PC-9 (cell line): ENCODE data around the gene RNF121. TPM values are rescaled to one million over a fixed set of nuclear protein-coding genes. Genes with fewer than 3 reads are reported as not detected.
A peak's percentile ranks its signal among the peaks of the same experiment; 100 is the strongest.

Source experiments
- BruUV-seq: library from RNA; stranded (reverse); fragments of 400-500 nt; replicated peaks from 2 replicates; lab custom pipeline; 2021; lab: Mats Ljungman, UMichigan
- CTCF ChIA-PET: fragments of 300-600 bp; sonication (Branson Sonifier 250); formaldehyde crosslinking; loops from one replicate; lab custom pipeline; 2022; ENCODE audit warnings: antibody characterized with exemption; lab: Charles Lee
- POLR2A ChIA-PET: fragments of 300-600 bp; sonication (Branson Sonifier 250); formaldehyde crosslinking; loops from one replicate; lab custom pipeline; 2022; ENCODE audit warnings: antibody characterized with exemption; ENCODE audit not compliant: unreplicated experiment; lab: Charles Lee
- DNase-seq, 2 experiments: peaks; one replicate each; pipeline versions ENCODE4 v3.0.0 to v3.0.0-alpha.2; 2015 to 2022; ENCODE audit warnings: mixed read lengths in 1 of 2
- H2AFZ ChIP-seq: fragments of 200-600 bp; sonication (generic); 2 replicates; pipeline ENCODE4 v1.8.1; 2017; ENCODE audit warnings: antibody characterized with exemption
- H3F3A ChIP-seq: fragments of 200-600 bp; sonication (generic); 2 replicates; pipeline ENCODE4 v1.8.1; 2017; ENCODE audit warnings: antibody characterized with exemption, mild to moderate bottlenecking, low read depth; ENCODE audit not compliant: insufficient read depth
- H3K27ac ChIP-seq: fragments of 200-600 bp; sonication (generic); 2 replicates; pipeline ENCODE4 v1.6.1; 2016; ENCODE audit warnings: mixed run types
- H3K27me3 ChIP-seq: fragments of 200-600 bp; sonication (generic); 2 replicates; pipeline ENCODE4 v1.6.1; 2016; ENCODE audit warnings: low read depth, mixed run types; ENCODE audit not compliant: insufficient read depth
- H3K36me3 ChIP-seq: fragments of 200-600 bp; sonication (generic); 2 replicates; pipeline ENCODE4 v1.6.1; 2016; ENCODE audit warnings: low read depth, mixed run types
- H3K4me1 ChIP-seq: fragments of 200-600 bp; sonication (generic); replicated peaks from 2 replicates; pipeline ENCODE4 v1.6.1; 2016; ENCODE audit warnings: mixed run types; ENCODE audit not compliant: insufficient read depth
- H3K4me2 ChIP-seq: fragments of 200-600 bp; sonication (generic); 2 replicates; pipeline ENCODE4 v1.6.1; 2017; ENCODE audit warnings: mixed run types
- H3K4me3 ChIP-seq: fragments of 200-600 bp; sonication (generic); 2 replicates; pipeline ENCODE4 v1.6.1; 2016; ENCODE audit warnings: mixed run types
- H3K79me2 ChIP-seq: fragments of 200-600 bp; sonication (generic); 2 replicates; pipeline ENCODE4 v1.6.1; 2017; ENCODE audit warnings: low read depth, mixed run types
- H3K9me2 ChIP-seq: fragments of 200-600 bp; sonication (generic); 2 replicates; pipeline ENCODE4 v1.8.1; 2017; ENCODE audit warnings: mild to moderate bottlenecking; ENCODE audit not compliant: insufficient read depth
- H3K9me3 ChIP-seq: fragments of 200-600 bp; sonication (generic); 2 replicates; pipeline ENCODE4 v1.8.1; 2016; ENCODE audit warnings: low read depth; ENCODE audit not compliant: insufficient read depth
- H4K20me1 ChIP-seq: fragments of 200-600 bp; sonication (generic); 2 replicates; pipeline ENCODE4 v1.8.1; 2017; ENCODE audit not compliant: insufficient read depth
- CTCF ChIP-seq: fragments of 200-600 bp; sonication (generic); conservative IDR thresholded peaks from 2 replicates; pipeline ENCODE4 v1.6.1; 2017; ENCODE audit warnings: mixed run types, antibody characterized with exemption, mild to moderate bottlenecking, moderate library complexity
- EZH2 ChIP-seq: fragments of 200-600 bp; sonication (generic); IDR thresholded peaks from 2 replicates; pipeline ENCODE4 v1.8.0; 2017; ENCODE audit warnings: antibody characterized with exemption, low read depth
- intact Hi-C: fragments of 100-400 bp; cut with micrococcal nuclease; formaldehyde crosslinking; loops from one replicate; pipeline ENCODE4 v1.10.0; 2022; ENCODE audit not compliant: unreplicated experiment
- total RNA-seq: library from RNA; stranded (reverse); gene quantifications from 2 replicates; pipeline ENCODE4 v1.2.3, GENCODE V29; 2021

Gene RNF121
- total RNA-seq, 1 experiment from 2014 or later: 41.2 TPM

- Histone ChIP-seq H2AFZ (no peak overlapping the region), H3K27me3 (no peaks in the 10 kb centered on the region), H3K4me1 (no peaks in the 10 kb centered on the region), H4K20me1 (peaks cover 18% of the 10 kb centered on the region), H3K4me3 (no peak overlapping the region), H3K9me3 (no peaks in the 10 kb centered on the region), H3K9me2 (no peaks in the 10 kb centered on the region), H3K36me3 (peaks cover 7% of the 10 kb centered on the region; the same call in 1 of the 2 replicates), H3K79me2 (no peaks in the 10 kb centered on the region), H3F3A (no peaks in the 10 kb centered on the region), H3K27ac (no peak overlapping the region), H3K4me2 (no peak overlapping the region)
- intact Hi-C loops: loop anchor here (1.0 to 2.0 kb wide), 3 partner anchors 437 to 457 kb away; partner anchors contain the start of gene CLPB
- TF ChIP-seq CTCF (no peak), EZH2 (no peak)
- no TSS peak for BruUV-seq
- ChIA-PET POLR2A (interaction anchor here (0.7 kb wide), 1 partner anchor 31 kb away, joined by 3 read pairs; no protein-coding TSS in a partner anchor), CTCF (interaction anchor here (0.6 to 3.3 kb wide), 6 partner anchors 9 to 1299 kb away, joined by 3 to 11 read pairs (median 4); no protein-coding TSS in a partner anchor)
- DNase-seq: no peak
Observed at GRCh38 chr11:71977090-71977489, 48.2 kb downstream of the RNF121 start.

- Histone ChIP-seq H3K4me1 (no peaks in the 10 kb centered on the region), H3K79me2 (no peaks in the 10 kb centered on the region), H3K4me3 (no peak overlapping the region), H3F3A (no peaks in the 10 kb centered on the region), H3K9me2 (no peaks in the 10 kb centered on the region), H3K4me2 (no peak overlapping the region), H3K27ac (no peak overlapping the region), H3K27me3 (no peaks in the 10 kb centered on the region), H2AFZ (no peak overlapping the region), H4K20me1 (peaks cover 18% of the 10 kb centered on the region), H3K9me3 (no peaks in the 10 kb centered on the region), H3K36me3 (peaks cover 7% of the 10 kb centered on the region; the same call in 1 of the 2 replicates)
- POLR2A ChIA-PET: interaction anchor here (0.7 kb wide), 1 partner anchor 30 kb away, joined by 3 read pairs; no protein-coding TSS in a partner anchor
- peak; percentile 35 to 40 for DNase-seq
- TF ChIP-seq EZH2 (no peak), CTCF (peak; percentile 85)
- no TSS peak for BruUV-seq
- CTCF ChIA-PET: interaction anchor here (0.6 to 3.3 kb wide), 5 partner anchors 10 to 453 kb away, joined by 3 to 11 read pairs (median 4); no protein-coding TSS in a partner anchor
- intact Hi-C loops: loop anchor here (1.0 to 2.0 kb wide), 3 partner anchors 436 to 456 kb away; partner anchors contain the start of gene CLPB
Observed at GRCh38 chr11:71977743-71978418, 49.0 kb downstream of the RNF121 start.

GRCh38 chr11:71979094-71979493 is 50.2 kb downstream of the RNF121 start:
- Histone ChIP-seq H3K27me3 (no peaks in the 10 kb centered on the region), H3K9me3 (no peaks in the 10 kb centered on the region), H3K9me2 (no peaks in the 10 kb centered on the region), H3K79me2 (no peaks in the 10 kb centered on the region), H3K4me1 (no peaks in the 10 kb centered on the region), H3F3A (no peaks in the 10 kb centered on the region), H3K27ac (no peak overlapping the region), H3K4me3 (no peak overlapping the region), H2AFZ (no peak overlapping the region), H3K4me2 (no peak overlapping the region), H3K36me3 (peaks cover 7% of the 10 kb centered on the region; the same call in 1 of the 2 replicates), H4K20me1 (peaks cover 18% of the 10 kb centered on the region)
- DNase-seq: no peak
- POLR2A ChIA-PET: interaction anchor here (0.7 kb wide), 1 partner anchor 256 kb away, joined by 4 read pairs; no protein-coding TSS in a partner anchor
- TF ChIP-seq CTCF (no peak), EZH2 (no peak)
- CTCF ChIA-PET: interaction anchor here (0.5 to 1.3 kb wide), 3 partner anchors 38 to 1280 kb away, joined by 3 to 6 read pairs (median 5); no protein-coding TSS in a partner anchor
- intact Hi-C loops: no loop called here
- BruUV-seq: no TSS peak
